ENCODE data around the gene ZNF507.
"Not testable (repeated sequence)": the region's sequence is repeated elsewhere in the genome, so short reads cannot be mapped to it uniquely, and the experiment has no call there.

Gene ZNF507

GRCh38 chr19:32415246-32415645 is 69.8 kb downstream of the ZNF507 start:
- no peak for DNase-seq (ENCODE audit: low read depth)

- DNase-seq (ENCODE audit: low read depth), result no peak
These were observed 70.3 kb downstream of the ZNF507 start for GRCh38 chr19:32415669-32416068.

GRCh38 chr19:32416749-32417456 is 71.5 kb downstream of the ZNF507 start:
- no peak for DNase-seq (ENCODE audit: low read depth)

- DNase-seq (ENCODE audit: low read depth), result no peak
These were observed 72.7 kb downstream of the ZNF507 start for GRCh38 chr19:32418155-32418554.

- DNase-seq (ENCODE audit: low read depth), result no peak
These were observed 76.4 kb downstream of the ZNF507 start for GRCh38 chr19:32421589-32422361.

- no peak for DNase-seq (ENCODE audit: low read depth)
These were observed 77.0 kb downstream of the ZNF507 start for GRCh38 chr19:32422435-32422834.

- not testable (repeated sequence) for DNase-seq (ENCODE audit: low read depth)
These were observed 78.5 kb downstream of the ZNF507 start for GRCh38 chr19:32423944-32424343.

- no peak for DNase-seq (ENCODE audit: low read depth)
These were observed 82.1 kb downstream of the ZNF507 start for GRCh38 chr19:32427536-32427935.

GRCh38 chr19:32436692-32437091 is 91.3 kb downstream of the ZNF507 start:
- DNase-seq (ENCODE audit: low read depth), result no peak

- no peak for DNase-seq (ENCODE audit: low read depth)
These were observed 91.7 kb downstream of the ZNF507 start for GRCh38 chr19:32437096-32437495.

Data from stimulated activated CD8-positive, alpha-beta memory T cell treated with anti-CD3 and anti-CD28 coated beads, Interleukin-4, amount 100 ng/mL, for 24 hours (primary cell).